GM12878 (cell line): ENCODE data around the gene RAB44. TPM values are rescaled to one million over a fixed set of nuclear protein-coding genes. Genes with fewer than 3 reads are reported as not detected.
A peak's percentile ranks its signal among the peaks of the same experiment; 100 is the strongest.

ENCODE experiments used
- BCL11A ChIP-seq: IDR thresholded peaks from 2 replicates; pipeline ENCODE4 v1.6.1; 2011; ENCODE audit warnings: low read depth, low read length
- BRCA1 ChIP-seq: IDR thresholded peaks from 2 replicates; pipeline ENCODE4 v1.6.1; 2011; ENCODE audit warnings: low read depth, low read length, improper control_type of control experiment
- CBX5 ChIP-seq: sonication (generic); IDR thresholded peaks from 2 replicates; pipeline ENCODE4 v1.6.1; 2016; ENCODE audit warnings: low read depth, moderate library complexity, mild to moderate bottlenecking, inconsistent platforms
- CHD2 ChIP-seq: IDR thresholded peaks from 2 replicates; pipeline ENCODE4 v1.6.1; 2011; ENCODE audit warnings: low read depth, low read length, improper control_type of control experiment, borderline replicate concordance
- EP300 ChIP-seq, 2 experiments: fragments of 150-350 bp in 1 of 2; IDR thresholded peaks; 2 replicates each; pipeline ENCODE4 v1.6.1; 2011 to 2012; ENCODE audit warnings: low read depth in 2 of 2, low read length in 2 of 2, borderline replicate concordance in 1 of 2, improper control_type of control experiment in 1 of 2, inconsistent platforms in 1 of 2; ENCODE audit not compliant: control insufficient read depth in 1 of 2
- FOXM1 ChIP-seq: IDR thresholded peaks from 2 replicates; pipeline ENCODE4 v1.6.1; 2012; ENCODE audit warnings: low read depth, mild to moderate bottlenecking, inconsistent platforms, low read length, moderate library complexity
- KLF5 ChIP-seq: fragments of 450-650 bp; IDR thresholded peaks from 2 replicates; pipeline ENCODE4 v1.6.1; 2014; ENCODE audit warnings: mild to moderate bottlenecking; ENCODE audit not compliant: partially characterized antibody
- LARP7 ChIP-seq: fragments of 450-650 bp; IDR thresholded peaks from 2 replicates; pipeline ENCODE4 v1.6.1; 2017; ENCODE audit warnings: mild to moderate bottlenecking
- NFXL1 ChIP-seq: fragments of 450-650 bp; IDR thresholded peaks from 2 replicates; pipeline ENCODE4 v1.6.1; 2017; ENCODE audit warnings: antibody characterized with exemption, mild to moderate bottlenecking, borderline replicate concordance
- NRF1 ChIP-seq: conservative IDR thresholded peaks from 2 replicates; pipeline ENCODE4 v1.6.1; 2011; ENCODE audit warnings: mild to moderate bottlenecking, low read depth, low read length, improper control_type of control experiment
- POLR2AphosphoS2 ChIP-seq: IDR thresholded peaks from 2 replicates; pipeline ENCODE4 v1.6.1; 2011; ENCODE audit warnings: low read depth, mild to moderate bottlenecking, low read length, improper control_type of control experiment, moderate library complexity
- TCF7 ChIP-seq: IDR thresholded peaks from 2 replicates; pipeline ENCODE4 v1.6.1; 2014; ENCODE audit warnings: antibody characterized with exemption, borderline replicate concordance
- polyA plus RNA-seq, 11 experiments: library from polyadenylated mRNA; depleted of rRNA in 4 of 11; unstranded in 6 of 11; stranded (reverse) in 5 of 11; fragments of >200 nt; fragmentation: Nextera tagmentation in 4 of 11; fragmentation: Illumina TruSeq in 1 of 11; extraction: Ambion mirVana in 4 of 11; extraction: Trizol in 1 of 11; gene quantifications; 1 replicate in 1 of 11; 2 replicates in 10 of 11; pipeline versions ENCODE4 v1.2.1 to v1.2.3, GENCODE V29; 2011 to 2016; ENCODE audit warnings: inconsistent platforms in 2 of 11, missing spikeins in 2 of 11, low read depth in 1 of 11
- total RNA-seq, 4 experiments: library from RNA; depleted of rRNA in 3 of 4; stranded (reverse); fragments of >200 nt in 3 of 4; fragmentation: Illumina TruSeq in 1 of 4; extraction: Trizol in 1 of 4; gene quantifications; 2 replicates each; pipeline versions ENCODE4 v1.2.1 to v1.2.3, GENCODE V29; 2013 to 2021
- TF ChIP-seq, protein P1 (sequence below): fragments of 450-650 bp; IDR thresholded peaks from 2 replicates; pipeline ENCODE4 v1.6.1; 2016; ENCODE audit warnings: mild to moderate bottlenecking, moderate library complexity, borderline replicate concordance
- TF ChIP-seq, protein P2 (sequence below): fragments of 450-650 bp; conservative IDR thresholded peaks from 2 replicates; pipeline ENCODE4 v1.6.1; 2017; ENCODE audit warnings: mild to moderate bottlenecking, moderate library complexity
- TF ChIP-seq, protein P3 (sequence below): IDR thresholded peaks from 2 replicates; pipeline ENCODE4 v1.6.1; 2012; ENCODE audit warnings: low read depth, low read length, improper control_type of control experiment
- TF ChIP-seq, protein P4 (sequence below): IDR thresholded peaks from 2 replicates; pipeline ENCODE4 v1.6.1; 2012; ENCODE audit warnings: low read depth, low read length, improper control_type of control experiment
- TF ChIP-seq, protein P5 (sequence below): IDR thresholded peaks from 2 replicates; pipeline ENCODE4 v1.6.1; 2011; ENCODE audit warnings: low read depth, low read length, improper control_type of control experiment, borderline replicate concordance
- TF ChIP-seq, protein P6 (sequence below): fragments of 450-650 bp; formaldehyde crosslinking; IDR thresholded peaks from 2 replicates; pipeline ENCODE4 v1.4.0; 2020; ENCODE audit warnings: mild to moderate bottlenecking, moderate library complexity

RAB44 gene
- total and polyA plus RNA-seq, 10 of the 15 experiments (the other 5 are each of a cell fraction or from before 2014, with no cell fraction given), result 0.01 to 0.08 (median 0.05) TPM; not detected in 2

DNA sequence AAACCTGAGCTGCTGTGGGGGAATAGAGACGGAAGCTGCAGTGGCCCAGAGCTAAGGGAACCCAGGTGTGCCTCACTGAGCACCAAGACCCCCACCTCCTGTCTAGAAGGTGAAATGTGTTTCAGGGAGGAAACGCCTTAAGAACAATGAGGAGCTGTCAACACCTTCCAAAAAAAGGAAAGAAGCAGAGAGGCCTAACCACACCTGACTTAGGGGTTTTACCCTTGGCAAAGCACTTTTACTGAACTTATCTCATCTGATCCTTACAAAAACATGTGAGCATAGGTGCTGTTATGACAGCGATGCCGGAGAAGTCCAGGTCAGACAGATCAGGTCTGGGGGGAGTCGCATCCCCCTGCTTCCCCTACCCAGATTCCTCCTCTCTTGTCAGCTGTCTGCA lies 35.2 kb upstream of the RAB44 start (continued):
- TF ChIP-seq, protein P1, sequence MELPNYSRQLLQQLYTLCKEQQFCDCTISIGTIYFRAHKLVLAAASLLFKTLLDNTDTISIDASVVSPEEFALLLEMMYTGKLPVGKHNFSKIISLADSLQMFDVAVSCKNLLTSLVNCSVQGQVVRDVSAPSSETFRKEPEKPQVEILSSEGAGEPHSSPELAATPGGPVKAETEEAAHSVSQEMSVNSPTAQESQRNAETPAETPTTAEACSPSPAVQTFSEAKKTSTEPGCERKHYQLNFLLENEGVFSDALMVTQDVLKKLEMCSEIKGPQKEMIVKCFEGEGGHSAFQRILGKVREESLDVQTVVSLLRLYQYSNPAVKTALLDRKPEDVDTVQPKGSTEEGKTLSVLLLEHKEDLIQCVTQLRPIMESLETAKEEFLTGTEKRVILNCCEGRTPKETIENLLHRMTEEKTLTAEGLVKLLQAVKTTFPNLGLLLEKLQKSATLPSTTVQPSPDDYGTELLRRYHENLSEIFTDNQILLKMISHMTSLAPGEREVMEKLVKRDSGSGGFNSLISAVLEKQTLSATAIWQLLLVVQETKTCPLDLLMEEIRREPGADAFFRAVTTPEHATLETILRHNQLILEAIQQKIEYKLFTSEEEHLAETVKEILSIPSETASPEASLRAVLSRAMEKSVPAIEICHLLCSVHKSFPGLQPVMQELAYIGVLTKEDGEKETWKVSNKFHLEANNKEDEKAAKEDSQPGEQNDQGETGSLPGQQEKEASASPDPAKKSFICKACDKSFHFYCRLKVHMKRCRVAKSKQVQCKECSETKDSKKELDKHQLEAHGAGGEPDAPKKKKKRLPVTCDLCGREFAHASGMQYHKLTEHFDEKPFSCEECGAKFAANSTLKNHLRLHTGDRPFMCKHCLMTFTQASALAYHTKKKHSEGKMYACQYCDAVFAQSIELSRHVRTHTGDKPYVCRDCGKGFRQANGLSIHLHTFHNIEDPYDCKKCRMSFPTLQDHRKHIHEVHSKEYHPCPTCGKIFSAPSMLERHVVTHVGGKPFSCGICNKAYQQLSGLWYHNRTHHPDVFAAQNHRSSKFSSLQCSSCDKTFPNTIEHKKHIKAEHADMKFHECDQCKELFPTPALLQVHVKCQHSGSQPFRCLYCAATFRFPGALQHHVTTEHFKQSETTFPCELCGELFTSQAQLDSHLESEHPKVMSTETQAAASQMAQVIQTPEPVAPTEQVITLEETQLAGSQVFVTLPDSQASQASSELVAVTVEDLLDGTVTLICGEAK, result no peak
- TF ChIP-seq FOXM1 (no peak), CHD2 (no peak), NRF1 (no peak), EP300 (IDR thresholded peaks at IDR 0.05; ENCODE audit: borderline replicate concordance in 1 of 2, control insufficient read depth in 1 of 2, low read depth in 2 of 2, low read length in 2 of 2) (peak in 1 of 2 experiments; percentile 15; a peak in 1 of 4 replicates), CBX5 (no peak), BCL11A (no peak), BRCA1 (no peak), KLF5 (no peak), TCF7 (no peak), NFXL1 (no peak), POLR2AphosphoS2 (no peak), LARP7 (no peak)
- TF ChIP-seq, protein P2, sequence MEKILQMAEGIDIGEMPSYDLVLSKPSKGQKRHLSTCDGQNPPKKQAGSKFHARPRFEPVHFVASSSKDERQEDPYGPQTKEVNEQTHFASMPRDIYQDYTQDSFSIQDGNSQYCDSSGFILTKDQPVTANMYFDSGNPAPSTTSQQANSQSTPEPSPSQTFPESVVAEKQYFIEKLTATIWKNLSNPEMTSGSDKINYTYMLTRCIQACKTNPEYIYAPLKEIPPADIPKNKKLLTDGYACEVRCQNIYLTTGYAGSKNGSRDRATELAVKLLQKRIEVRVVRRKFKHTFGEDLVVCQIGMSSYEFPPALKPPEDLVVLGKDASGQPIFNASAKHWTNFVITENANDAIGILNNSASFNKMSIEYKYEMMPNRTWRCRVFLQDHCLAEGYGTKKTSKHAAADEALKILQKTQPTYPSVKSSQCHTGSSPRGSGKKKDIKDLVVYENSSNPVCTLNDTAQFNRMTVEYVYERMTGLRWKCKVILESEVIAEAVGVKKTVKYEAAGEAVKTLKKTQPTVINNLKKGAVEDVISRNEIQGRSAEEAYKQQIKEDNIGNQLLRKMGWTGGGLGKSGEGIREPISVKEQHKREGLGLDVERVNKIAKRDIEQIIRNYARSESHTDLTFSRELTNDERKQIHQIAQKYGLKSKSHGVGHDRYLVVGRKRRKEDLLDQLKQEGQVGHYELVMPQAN, result no peak
- TF ChIP-seq, protein P3, sequence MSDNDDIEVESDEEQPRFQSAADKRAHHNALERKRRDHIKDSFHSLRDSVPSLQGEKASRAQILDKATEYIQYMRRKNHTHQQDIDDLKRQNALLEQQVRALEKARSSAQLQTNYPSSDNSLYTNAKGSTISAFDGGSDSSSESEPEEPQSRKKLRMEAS, result no peak
- TF ChIP-seq, protein P4, sequence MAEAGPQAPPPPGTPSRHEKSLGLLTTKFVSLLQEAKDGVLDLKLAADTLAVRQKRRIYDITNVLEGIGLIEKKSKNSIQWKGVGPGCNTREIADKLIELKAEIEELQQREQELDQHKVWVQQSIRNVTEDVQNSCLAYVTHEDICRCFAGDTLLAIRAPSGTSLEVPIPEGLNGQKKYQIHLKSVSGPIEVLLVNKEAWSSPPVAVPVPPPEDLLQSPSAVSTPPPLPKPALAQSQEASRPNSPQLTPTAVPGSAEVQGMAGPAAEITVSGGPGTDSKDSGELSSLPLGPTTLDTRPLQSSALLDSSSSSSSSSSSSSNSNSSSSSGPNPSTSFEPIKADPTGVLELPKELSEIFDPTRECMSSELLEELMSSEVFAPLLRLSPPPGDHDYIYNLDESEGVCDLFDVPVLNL, result no peak
- TF ChIP-seq, protein P5, sequence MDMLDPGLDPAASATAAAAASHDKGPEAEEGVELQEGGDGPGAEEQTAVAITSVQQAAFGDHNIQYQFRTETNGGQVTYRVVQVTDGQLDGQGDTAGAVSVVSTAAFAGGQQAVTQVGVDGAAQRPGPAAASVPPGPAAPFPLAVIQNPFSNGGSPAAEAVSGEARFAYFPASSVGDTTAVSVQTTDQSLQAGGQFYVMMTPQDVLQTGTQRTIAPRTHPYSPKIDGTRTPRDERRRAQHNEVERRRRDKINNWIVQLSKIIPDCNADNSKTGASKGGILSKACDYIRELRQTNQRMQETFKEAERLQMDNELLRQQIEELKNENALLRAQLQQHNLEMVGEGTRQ, result no peak
- TF ChIP-seq, protein P6, sequence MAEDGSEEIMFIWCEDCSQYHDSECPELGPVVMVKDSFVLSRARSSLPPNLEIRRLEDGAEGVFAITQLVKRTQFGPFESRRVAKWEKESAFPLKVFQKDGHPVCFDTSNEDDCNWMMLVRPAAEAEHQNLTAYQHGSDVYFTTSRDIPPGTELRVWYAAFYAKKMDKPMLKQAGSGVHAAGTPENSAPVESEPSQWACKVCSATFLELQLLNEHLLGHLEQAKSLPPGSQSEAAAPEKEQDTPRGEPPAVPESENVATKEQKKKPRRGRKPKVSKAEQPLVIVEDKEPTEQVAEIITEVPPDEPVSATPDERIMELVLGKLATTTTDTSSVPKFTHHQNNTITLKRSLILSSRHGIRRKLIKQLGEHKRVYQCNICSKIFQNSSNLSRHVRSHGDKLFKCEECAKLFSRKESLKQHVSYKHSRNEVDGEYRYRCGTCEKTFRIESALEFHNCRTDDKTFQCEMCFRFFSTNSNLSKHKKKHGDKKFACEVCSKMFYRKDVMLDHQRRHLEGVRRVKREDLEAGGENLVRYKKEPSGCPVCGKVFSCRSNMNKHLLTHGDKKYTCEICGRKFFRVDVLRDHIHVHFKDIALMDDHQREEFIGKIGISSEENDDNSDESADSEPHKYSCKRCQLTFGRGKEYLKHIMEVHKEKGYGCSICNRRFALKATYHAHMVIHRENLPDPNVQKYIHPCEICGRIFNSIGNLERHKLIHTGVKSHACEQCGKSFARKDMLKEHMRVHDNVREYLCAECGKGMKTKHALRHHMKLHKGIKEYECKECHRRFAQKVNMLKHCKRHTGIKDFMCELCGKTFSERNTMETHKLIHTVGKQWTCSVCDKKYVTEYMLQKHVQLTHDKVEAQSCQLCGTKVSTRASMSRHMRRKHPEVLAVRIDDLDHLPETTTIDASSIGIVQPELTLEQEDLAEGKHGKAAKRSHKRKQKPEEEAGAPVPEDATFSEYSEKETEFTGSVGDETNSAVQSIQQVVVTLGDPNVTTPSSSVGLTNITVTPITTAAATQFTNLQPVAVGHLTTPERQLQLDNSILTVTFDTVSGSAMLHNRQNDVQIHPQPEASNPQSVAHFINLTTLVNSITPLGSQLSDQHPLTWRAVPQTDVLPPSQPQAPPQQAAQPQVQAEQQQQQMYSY, result no peak
